Large intestine (tissue), 3 donors: ENCODE measurements around the gene GPR132. TPM values are rescaled to one million over a fixed set of nuclear protein-coding genes. Genes with fewer than 3 reads are reported as not detected.

Experiments
- DNase-seq, 2 donors: peaks; one replicate each; pipeline versions ENCODE4 v3.0.0 to v3.0.0-alpha.2; 2013
- H3K27ac ChIP-seq: one replicate; pipeline ENCODE4 v1.5.1; 2013; ENCODE audit warnings: low read length
- H3K27me3 ChIP-seq: 2 replicates; pipeline ENCODE4 v1.6.1; 2013; ENCODE audit warnings: low read length; ENCODE audit not compliant: control insufficient read depth, insufficient read depth
- H3K36me3 ChIP-seq: 2 replicates; pipeline ENCODE4 v1.6.1; 2013; ENCODE audit warnings: low read length; ENCODE audit not compliant: control insufficient read depth, insufficient read depth
- H3K4me1 ChIP-seq: one replicate; pipeline ENCODE4 v1.6.1; 2013; ENCODE audit warnings: low read length; ENCODE audit not compliant: control insufficient read depth, insufficient read depth
- H3K4me3 ChIP-seq: one replicate; pipeline ENCODE4 v1.5.1; 2013; ENCODE audit warnings: low read length
- H3K9me3 ChIP-seq: one replicate; pipeline ENCODE4 v1.6.1; 2013; ENCODE audit warnings: mild to moderate bottlenecking, low read depth, low read length, moderate library complexity; ENCODE audit not compliant: control insufficient read depth
- WGBS: methylation state at CpG from one replicate; pipeline ENCODE4 v1.1.5; 2013; ENCODE audit warnings: low lambda C conversion rate; ENCODE audit not compliant: insufficient coverage; 5-methylcytosine and 5-hydroxymethylcytosine counted together
- polyA plus RNA-seq: library from polyadenylated mRNA; unstranded; fragments of 120-200 nt; gene quantifications from one replicate; pipeline ENCODE4 v1.2.1, GENCODE V29; 2013

Gene GPR132
- polyA plus RNA-seq, 1 donor = 1.5 TPM

DNA sequence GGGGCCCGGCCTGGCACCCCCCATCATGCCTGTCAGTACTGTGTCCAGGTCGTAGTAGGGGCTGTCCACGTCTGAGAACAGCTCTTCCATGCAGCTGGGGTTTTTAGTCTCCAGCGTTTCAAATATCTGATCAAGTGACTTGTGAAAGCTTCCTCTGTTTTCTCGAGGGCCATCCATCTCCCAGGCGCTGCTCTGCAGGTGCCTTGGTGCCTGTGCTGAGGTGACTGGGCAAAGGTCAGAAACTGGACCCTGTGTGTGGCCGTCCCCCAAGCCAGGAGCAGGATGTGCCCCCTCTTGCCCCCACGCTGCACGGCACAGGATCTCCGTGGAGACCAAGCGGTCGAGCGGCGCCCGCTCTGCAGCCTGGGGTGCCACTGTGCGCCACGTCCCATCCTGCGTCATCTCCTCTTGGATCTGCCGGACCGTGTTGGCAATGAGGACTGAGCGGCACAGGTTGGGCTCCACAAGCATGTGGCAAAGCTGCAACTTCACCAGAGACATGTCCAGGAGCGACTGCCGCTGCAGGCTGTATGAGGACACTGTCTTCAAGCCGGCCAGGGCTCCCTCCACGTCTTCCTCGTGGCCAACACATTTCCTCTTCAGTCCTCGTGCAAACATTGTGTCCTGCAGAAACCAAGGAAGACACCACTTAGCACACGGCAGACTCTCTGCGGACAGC is 53.8 kb downstream of the GPR132 start:
- H3K27ac ChIP-seq = no peak overlapping the region
- no peak for DNase-seq
- no peak overlapping the region for H3K4me3 ChIP-seq
- peaks cover 40% of the 10 kb centered on the region for H3K36me3 ChIP-seq
- H3K27me3 ChIP-seq = no peaks in the 10 kb centered on the region
- WGBS = 60% methylated on average over 3 of the region's 29 CpGs
- no peaks in the 10 kb centered on the region for H3K9me3 ChIP-seq
- H3K4me1 ChIP-seq = no peaks in the 10 kb centered on the region

DNA sequence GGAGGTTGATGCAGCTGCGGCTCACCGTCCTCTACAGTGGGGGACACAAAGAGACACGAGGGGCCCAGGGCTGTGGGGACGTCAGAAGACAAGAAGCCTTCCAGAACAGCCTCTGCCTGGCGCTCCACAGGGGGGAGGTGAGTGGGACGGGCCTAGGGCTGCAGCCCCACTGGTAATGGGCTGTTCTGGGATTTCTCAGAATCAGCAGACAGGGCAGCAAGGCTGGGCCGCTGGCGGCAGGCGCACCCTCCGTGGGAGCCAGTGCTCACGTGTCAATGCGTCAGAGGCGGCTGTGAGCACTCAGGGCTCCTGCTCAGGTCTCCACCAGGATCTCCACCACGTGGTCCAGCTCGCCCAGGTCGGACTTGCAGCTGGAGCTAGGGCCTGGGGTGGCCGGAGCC is 54.3 kb downstream of the GPR132 start:
- Histone ChIP-seq H3K4me3 (no peak overlapping the region), H3K9me3 (no peaks in the 10 kb centered on the region), H3K4me1 (no peaks in the 10 kb centered on the region), H3K27me3 (no peaks in the 10 kb centered on the region), H3K27ac (no peak overlapping the region), H3K36me3 (peaks cover 43% of the 10 kb centered on the region)
- DNase-seq = no peak
- no CpG with 5 or more reads among the region's 17 CpGs for WGBS

DNA sequence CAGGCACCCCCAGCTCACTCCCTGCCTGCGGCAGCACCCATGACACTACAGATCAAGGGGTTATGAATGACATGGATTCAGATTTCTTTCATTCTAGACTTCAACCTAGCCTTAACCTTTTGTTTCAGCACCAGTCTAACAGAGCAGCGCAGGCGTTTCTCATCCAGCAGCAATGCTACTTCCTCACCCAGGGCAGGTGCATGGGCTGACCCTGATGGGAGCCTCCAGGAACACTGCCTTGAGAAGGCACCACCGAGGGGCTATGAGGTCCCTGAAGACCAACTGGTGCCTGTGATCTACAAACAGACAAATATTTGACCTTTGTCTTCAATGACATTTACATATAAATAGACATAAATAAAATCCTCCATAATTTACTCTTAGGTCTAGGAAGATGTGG is 55.1 kb downstream of the GPR132 start:
- H3K27ac ChIP-seq = no peak overlapping the region
- H3K36me3 ChIP-seq = peaks cover 43% of the 10 kb centered on the region
- no peaks in the 10 kb centered on the region for H3K4me1 ChIP-seq
- no peaks in the 10 kb centered on the region for H3K27me3 ChIP-seq
- H3K9me3 ChIP-seq = no peaks in the 10 kb centered on the region
- DNase-seq = no peak
- no CpG with 5 or more reads among the region's 4 CpGs for WGBS
- no peak overlapping the region for H3K4me3 ChIP-seq

DNA sequence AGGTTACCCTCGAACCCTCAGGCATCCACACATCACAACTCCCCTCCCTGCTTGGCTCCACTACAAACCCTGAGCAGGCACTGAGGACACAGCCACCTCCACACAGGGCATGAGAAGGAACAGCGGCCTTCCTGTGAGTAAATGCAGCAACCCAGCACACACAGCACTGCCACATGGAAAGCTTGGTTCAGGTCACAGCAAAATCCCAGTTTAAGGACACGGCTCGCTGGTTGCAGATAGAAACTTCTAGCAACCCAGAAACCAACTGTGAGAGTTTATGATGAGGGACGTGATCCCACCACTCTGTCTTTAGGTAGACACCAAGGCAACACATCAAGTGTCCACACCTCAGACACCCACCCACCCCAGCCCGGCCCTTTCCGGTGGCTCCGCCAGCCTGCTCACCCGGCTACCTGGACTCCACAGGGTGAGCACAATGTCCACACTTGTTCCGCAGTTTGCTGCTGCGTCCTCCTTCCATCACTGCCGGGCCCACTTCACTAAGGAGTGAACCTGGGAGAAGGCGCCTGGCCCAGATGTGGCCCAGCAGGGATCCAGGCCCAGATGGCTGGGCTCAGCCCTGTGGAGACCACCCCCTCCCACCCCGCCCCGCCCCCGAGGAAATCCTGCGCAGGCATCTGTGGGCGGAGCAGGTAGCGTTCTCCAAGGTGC is 57.5 kb downstream of the GPR132 start:
- no peaks in the 10 kb centered on the region for H3K9me3 ChIP-seq
- no CpG with 5 or more reads among the region's 19 CpGs for WGBS
- no peaks in the 10 kb centered on the region for H3K4me1 ChIP-seq
- no peak for DNase-seq
- no peaks in the 10 kb centered on the region for H3K27me3 ChIP-seq
- H3K4me3 ChIP-seq = no peak overlapping the region
- peaks cover 43% of the 10 kb centered on the region for H3K36me3 ChIP-seq
- H3K27ac ChIP-seq = no peak overlapping the region

DNA sequence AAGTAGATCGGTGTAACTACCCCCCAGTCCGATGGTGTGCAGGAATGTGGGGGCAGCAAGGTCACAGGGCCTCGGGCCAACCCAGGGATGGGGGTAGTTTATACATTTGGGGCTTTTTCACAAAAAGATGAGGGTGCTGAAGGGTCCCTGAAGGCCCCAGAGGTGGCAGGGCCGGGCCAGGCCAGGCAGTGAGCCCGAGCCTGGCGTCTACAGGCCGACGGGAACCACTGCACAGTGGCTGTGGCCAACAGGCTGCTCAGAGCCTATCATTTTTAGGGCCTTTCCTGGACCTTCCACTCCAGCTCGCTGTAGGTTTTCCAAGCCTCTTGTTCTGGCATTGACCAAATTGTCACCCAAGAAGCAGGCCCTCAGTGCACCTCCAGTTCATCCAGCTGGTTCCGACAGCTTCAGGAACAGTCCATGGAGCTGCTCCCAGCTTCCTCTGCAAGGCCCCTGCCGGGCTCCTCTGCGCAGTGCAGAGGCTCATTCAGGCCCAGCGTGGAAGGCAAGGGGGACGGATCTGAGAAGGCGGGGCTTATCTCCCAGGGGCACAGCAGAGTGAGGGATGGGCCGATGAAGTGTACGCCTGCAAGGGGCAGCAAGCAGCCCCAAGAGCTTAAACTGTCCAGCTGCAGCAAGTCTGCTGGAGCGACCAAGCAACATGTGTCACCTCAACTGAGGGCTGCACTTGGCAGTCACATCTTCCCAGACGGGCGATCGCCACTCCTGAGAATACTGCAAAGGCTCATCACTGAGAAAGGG is 58.2 kb downstream of the GPR132 start:
- no CpG with 5 or more reads among the region's 21 CpGs for WGBS
- Histone ChIP-seq H3K36me3 (peaks cover 43% of the 10 kb centered on the region), H3K4me3 (no peak overlapping the region), H3K4me1 (no peaks in the 10 kb centered on the region), H3K27ac (no peak overlapping the region), H3K27me3 (no peaks in the 10 kb centered on the region), H3K9me3 (no peaks in the 10 kb centered on the region)
- DNase-seq = no peak

DNA sequence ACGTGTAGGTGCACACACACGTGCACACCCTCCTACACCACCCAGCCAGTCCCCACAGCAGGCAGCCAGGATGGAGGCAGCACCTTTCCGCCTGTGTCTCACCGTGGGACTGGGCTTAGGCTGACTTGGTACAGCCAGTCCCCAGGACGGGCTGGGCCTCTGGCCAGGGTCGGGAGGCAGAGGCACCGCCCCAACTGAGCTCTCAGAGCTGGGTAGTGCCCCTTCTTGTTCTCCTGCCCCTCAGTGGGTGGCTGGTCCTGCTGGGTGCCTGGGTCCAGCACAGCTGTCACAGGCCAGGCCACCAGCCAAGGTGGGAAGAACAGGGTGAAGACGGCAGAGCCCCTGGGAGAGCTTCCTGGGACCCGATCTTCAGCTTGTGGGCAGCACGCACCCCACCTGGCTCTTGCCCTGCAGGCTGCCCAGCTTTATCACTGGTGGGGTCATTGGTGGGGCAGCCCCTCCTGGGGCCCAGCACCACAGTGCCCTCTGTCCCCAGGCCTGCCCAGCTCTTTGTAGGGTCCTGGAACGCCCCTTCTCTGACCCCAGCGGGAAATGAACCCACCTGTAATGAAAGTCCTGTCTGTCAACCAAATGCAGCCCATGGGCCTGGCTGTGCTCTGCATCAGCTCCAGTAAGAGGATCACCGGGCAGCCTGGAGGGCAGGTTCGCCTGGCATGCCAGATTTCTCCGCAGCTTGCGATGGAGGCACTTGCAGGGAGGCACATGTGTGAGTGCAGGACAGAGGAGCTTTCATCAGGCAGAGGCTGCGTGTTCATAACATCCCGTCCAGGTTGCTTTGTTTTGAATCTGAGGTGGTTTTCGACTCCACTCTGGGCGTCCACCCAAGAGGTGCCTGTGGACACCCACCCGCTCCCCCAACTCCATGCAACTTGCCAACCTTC is 59.0 kb downstream of the GPR132 start:
- H3K27ac ChIP-seq = no peak overlapping the region
- H3K27me3 ChIP-seq = no peaks in the 10 kb centered on the region
- H3K36me3 ChIP-seq = peaks cover 36% of the 10 kb centered on the region
- H3K9me3 ChIP-seq = no peaks in the 10 kb centered on the region
- H3K4me3 ChIP-seq = no peak overlapping the region
- no CpG with 5 or more reads among the region's 21 CpGs for WGBS
- H3K4me1 ChIP-seq = no peaks in the 10 kb centered on the region
- DNase-seq = no peak

DNA sequence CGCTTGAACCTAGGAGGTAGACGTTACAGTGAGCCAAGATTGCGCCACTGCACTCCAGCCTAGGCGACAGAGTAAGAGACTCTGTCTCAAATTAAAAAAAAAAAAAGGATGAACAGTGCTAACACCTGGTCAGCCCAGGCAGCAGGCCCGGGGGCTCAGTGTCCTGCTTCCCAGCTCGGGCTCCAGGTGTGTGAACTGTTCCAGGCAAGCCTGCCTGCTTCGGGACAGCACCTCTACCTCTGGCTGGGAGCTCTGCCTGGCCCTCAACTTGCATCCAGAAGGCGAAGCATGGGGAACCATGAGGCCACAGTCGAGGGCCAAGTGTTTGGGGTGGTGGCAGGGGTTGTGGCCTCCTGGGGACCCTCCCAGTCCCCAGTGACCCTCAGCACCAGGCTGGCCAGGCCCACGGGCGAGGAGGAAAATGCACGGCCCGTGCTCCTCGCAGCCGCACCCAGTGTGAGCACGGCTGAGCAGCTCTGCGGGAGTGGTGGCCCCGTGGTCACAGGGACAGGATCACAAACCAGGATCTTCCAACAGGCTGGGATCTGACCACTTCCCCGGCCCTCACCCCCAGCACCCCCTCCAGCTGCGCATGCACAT is 59.8 kb downstream of the GPR132 start:
- H3K27ac ChIP-seq = no peak overlapping the region
- DNase-seq = no peak
- H3K27me3 ChIP-seq = no peaks in the 10 kb centered on the region
- H3K4me1 ChIP-seq = no peaks in the 10 kb centered on the region
- no peaks in the 10 kb centered on the region for H3K9me3 ChIP-seq
- peaks cover 30% of the 10 kb centered on the region for H3K36me3 ChIP-seq
- H3K4me3 ChIP-seq = no peak overlapping the region
- WGBS = 100% methylated on average over 4 of the region's 20 CpGs

Other genes starting within 250 kb of the GPR132 start
- 30.3 TPM for gene CEP170B, start 200.2 kb downstream of the GPR132 start, polyA plus RNA-seq
- gene PLD4, start 140.6 kb downstream of the GPR132 start, polyA plus RNA-seq = 11.1 TPM
- 3.3 TPM for gene AHNAK2, start 87.1 kb downstream of the GPR132 start, polyA plus RNA-seq
- gene CLBA1, start 79.6 kb downstream of the GPR132 start, polyA plus RNA-seq = 7.0 TPM
- 12.4 TPM for gene CDCA4, start 44.3 kb downstream of the GPR132 start, polyA plus RNA-seq
- gene JAG2, start 103.3 kb upstream of the GPR132 start, polyA plus RNA-seq = 11.0 TPM
- gene NUDT14, start 115.9 kb upstream of the GPR132 start, polyA plus RNA-seq = 64.4 TPM
- gene BTBD6, start 183.1 kb upstream of the GPR132 start, polyA plus RNA-seq = 40.9 TPM
- 21.6 TPM for gene BRF1, start 235.6 kb upstream of the GPR132 start, polyA plus RNA-seq
- 54.6 TPM for gene PACS2, start 249.3 kb upstream of the GPR132 start, polyA plus RNA-seq